Activated naive CD4-positive, alpha-beta T cell treated with anti-CD3 and anti-CD28 coated beads, Interleukin-2, amount 10 ng/mL, durations not matched to agents 7 days and 5 days (primary cell): ENCODE data around the gene NUDT5.

ENCODE experiments used
- CTCF ChIA-PET: fragments of 350-600 bp; sonication (Branson Sonifier 250); formaldehyde crosslinking; loops from one replicate; lab custom pipeline; 2021; ENCODE audit warnings: antibody characterized with exemption; lab: Charles Lee
- DNase-seq: peaks from one replicate; pipeline ENCODE4 v3.0.0-alpha.2; 2020
- H3K27ac Mint-ChIP-seq: one replicate; pipeline ENCODE4 v1.8.0; 2021; ENCODE audit warnings: mild to moderate bottlenecking, moderate library complexity, mixed read lengths
- H3K27me3 Mint-ChIP-seq: one replicate; pipeline ENCODE4 v1.8.0; 2021; ENCODE audit warnings: mild to moderate bottlenecking, mixed read lengths
- H3K36me3 Mint-ChIP-seq: one replicate; pipeline ENCODE4 v1.8.0; 2021; ENCODE audit warnings: mixed read lengths
- H3K4me1 Mint-ChIP-seq: one replicate; pipeline ENCODE4 v1.8.0; 2021; ENCODE audit warnings: mixed read lengths
- H3K4me3 Mint-ChIP-seq: one replicate; pipeline ENCODE4 v1.8.0; 2021; ENCODE audit warnings: mild to moderate bottlenecking, moderate library complexity, mixed read lengths
- H3K9me3 Mint-ChIP-seq: one replicate; pipeline ENCODE4 v1.8.0; 2021; ENCODE audit warnings: mixed read lengths

The NUDT5 gene

DNA sequence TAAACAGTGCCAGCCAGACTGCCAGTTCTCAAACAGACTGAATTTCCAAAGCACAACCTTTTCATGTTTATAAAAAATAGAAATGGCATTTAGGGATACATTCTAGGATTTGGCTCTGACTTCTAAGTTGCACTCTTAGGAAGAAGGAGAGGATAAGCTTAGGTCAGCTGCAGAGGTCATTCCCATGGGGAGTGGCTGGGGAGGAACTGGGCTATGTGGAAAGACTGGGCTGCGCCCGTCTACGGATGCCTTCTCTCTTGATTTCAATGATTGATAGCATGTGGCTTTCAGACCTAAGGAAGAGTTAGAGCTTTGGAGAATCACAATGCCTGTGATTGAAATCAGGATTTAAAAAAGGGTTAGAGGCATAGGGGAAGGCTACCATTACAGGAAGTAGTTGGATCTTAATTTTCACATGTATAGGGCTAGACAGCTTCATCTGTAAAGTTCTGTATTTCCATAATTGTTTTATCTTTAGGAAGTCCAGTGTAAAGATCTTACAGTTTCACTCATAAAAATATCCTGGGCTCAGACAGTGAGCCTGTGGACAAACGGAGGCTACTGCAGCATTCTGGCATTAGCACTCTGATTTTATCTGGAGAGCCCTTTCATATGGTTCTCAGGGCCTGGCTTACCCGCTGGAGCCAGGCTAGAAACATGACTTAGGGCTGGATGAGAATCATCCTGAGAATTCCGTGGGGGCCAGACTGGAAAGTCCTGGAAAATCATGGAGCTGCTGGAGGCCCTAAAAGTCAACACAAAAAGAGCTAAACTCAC, 29.5 kb downstream of the NUDT5 start:
- Mint-ChIP-seq H3K27me3 (no peaks in the 10 kb centered on the region), H3K4me3 (no peak overlapping the region), H3K4me1 (no peaks in the 10 kb centered on the region), H3K27ac (no peak overlapping the region), H3K36me3 (peaks cover 43% of the 10 kb centered on the region), H3K9me3 (no peaks in the 10 kb centered on the region)
- CTCF ChIA-PET = interaction anchor here (0.9 to 1.0 kb wide), 2 partner anchors 10 to 14 kb away, joined by 4 read pairs; no protein-coding TSS in a partner anchor
- DNase-seq = no peak

DNA sequence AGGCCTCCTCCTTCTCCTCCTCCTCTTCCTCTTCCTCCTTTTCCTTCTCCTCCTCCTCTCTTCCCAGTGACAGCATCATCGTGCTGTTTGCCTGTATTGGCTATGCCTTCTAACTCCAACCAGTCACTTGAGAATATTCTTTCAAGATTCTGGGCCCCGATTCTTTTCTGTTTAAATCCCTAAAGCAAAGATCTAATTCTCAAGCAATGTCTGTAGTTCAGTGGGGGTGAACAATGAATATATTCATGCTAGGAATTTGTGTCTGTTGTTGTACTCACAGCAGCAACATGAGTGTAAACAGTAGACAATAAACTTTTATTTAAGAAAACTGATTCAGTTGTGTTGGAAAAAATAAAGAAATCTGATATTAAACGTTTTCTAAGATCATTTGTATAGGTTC, 30.7 kb downstream of the NUDT5 start:
- Mint-ChIP-seq H3K9me3 (no peaks in the 10 kb centered on the region), H3K27me3 (no peaks in the 10 kb centered on the region), H3K27ac (no peak overlapping the region), H3K4me3 (no peak overlapping the region), H3K36me3 (peaks cover 40% of the 10 kb centered on the region), H3K4me1 (no peaks in the 10 kb centered on the region)
- CTCF ChIA-PET = no interaction called here
- no peak for DNase-seq

DNA sequence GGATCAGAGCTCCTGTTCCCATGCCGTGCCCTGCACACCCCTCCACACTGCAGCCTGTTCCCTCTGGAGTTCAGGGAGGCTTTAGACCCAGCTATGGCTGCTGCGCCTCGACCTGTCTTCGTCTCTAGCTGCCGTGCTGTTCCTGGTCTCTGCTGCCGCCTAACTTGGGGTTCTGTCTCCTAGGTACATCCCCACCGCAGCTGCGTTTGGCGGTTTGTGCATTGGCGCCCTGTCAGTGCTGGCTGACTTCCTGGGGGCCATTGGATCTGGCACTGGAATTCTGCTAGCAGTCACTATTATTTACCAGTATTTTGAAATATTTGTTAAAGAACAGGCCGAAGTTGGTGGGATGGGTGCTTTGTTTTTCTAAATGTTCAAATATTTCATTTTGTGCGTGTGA, 31.6 kb downstream of the NUDT5 start:
- Mint-ChIP-seq H3K36me3 (peaks cover 35% of the 10 kb centered on the region), H3K27me3 (no peaks in the 10 kb centered on the region), H3K4me1 (no peaks in the 10 kb centered on the region), H3K9me3 (no peaks in the 10 kb centered on the region), H3K27ac (peak overlapping the region; percentile 45), H3K4me3 (no peak overlapping the region)
- DNase-seq = no peak
- CTCF ChIA-PET = no interaction called here

DNA sequence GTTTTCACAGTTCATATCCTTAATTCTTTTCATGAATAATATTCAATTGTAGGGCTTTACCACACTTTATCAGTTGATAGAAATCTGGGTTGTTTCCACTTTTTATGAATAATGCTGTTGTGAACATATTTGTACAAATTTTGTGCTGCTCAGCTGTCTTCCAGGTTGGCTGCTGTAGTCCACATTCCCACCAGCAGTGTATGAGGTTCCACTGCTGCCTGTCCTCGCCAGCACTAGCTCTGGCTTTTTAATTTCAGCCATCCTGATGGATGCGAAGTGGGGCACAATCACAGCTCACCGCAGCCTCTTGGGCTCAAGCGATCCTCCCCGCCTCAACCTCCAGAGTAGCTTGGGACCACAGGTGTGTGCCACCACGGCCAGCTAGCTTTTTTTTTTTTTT, 32.8 kb downstream of the NUDT5 start:
- no peak for DNase-seq
- H3K4me3 Mint-ChIP-seq = no peak overlapping the region

DNA sequence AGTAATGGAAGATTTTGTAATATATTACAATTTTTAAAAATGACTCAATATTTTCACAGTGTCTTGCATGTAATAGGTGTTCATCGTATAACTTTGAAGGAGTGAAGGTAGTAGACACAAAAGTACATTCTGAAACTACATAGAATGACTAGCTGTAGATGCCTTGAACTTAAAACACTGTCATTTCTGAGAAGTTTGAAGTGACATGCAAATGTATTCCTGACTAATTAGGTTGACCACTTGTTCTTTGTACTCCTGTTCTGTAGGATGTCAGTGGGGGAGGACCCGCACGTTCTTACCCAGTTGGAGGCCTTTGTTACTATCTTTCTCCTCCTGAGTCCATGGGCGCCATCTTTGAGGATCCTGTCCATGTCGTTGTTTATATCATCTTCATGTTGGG, 35.0 kb downstream of the NUDT5 start:
- H3K4me1 Mint-ChIP-seq = no peaks in the 10 kb centered on the region
- CTCF ChIA-PET = no interaction called here
- no peak overlapping the region for H3K27ac Mint-ChIP-seq
- H3K4me3 Mint-ChIP-seq = no peak overlapping the region
- H3K27me3 Mint-ChIP-seq = no peaks in the 10 kb centered on the region
- H3K36me3 Mint-ChIP-seq = peaks cover 27% of the 10 kb centered on the region
- DNase-seq = no peak
- H3K9me3 Mint-ChIP-seq = no peaks in the 10 kb centered on the region

More for the DNA sequence above, 32.8 kb downstream of the NUDT5 start:
- H3K9me3 Mint-ChIP-seq = no peaks in the 10 kb centered on the region
- no peaks in the 10 kb centered on the region for H3K4me1 Mint-ChIP-seq
- H3K27me3 Mint-ChIP-seq = no peaks in the 10 kb centered on the region
- peaks cover 32% of the 10 kb centered on the region for H3K36me3 Mint-ChIP-seq
- CTCF ChIA-PET = interaction anchor here (1.1 kb wide), 1 partner anchor 176 kb away, joined by 4 read pairs; no protein-coding TSS in a partner anchor
- H3K27ac Mint-ChIP-seq = no peak overlapping the region

DNA sequence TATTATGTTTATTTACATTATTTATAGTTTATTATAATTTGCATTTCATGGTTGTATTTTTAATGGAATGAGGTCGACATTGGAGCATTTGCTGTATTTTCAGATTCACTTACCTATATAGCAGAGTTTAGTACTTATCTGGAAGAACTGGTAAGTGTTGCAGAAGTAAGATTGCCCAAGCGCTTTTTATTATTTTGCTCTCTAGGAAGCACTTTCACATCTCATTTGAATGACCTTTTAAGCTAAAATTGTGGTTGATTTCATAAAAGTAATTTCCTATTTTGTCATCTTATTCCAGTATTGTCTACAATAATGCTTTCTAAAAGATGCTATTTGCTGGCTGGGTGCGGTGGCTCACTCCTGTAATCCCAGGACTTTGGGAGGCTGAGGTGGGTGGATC, 37.6 kb downstream of the NUDT5 start:
- H3K4me3 Mint-ChIP-seq = no peak overlapping the region
- H3K27me3 Mint-ChIP-seq = no peaks in the 10 kb centered on the region
- H3K4me1 Mint-ChIP-seq = no peaks in the 10 kb centered on the region
- CTCF ChIA-PET = no interaction called here
- peaks cover 22% of the 10 kb centered on the region for H3K36me3 Mint-ChIP-seq
- H3K9me3 Mint-ChIP-seq = no peaks in the 10 kb centered on the region
- no peak for DNase-seq
- no peak overlapping the region for H3K27ac Mint-ChIP-seq

DNA sequence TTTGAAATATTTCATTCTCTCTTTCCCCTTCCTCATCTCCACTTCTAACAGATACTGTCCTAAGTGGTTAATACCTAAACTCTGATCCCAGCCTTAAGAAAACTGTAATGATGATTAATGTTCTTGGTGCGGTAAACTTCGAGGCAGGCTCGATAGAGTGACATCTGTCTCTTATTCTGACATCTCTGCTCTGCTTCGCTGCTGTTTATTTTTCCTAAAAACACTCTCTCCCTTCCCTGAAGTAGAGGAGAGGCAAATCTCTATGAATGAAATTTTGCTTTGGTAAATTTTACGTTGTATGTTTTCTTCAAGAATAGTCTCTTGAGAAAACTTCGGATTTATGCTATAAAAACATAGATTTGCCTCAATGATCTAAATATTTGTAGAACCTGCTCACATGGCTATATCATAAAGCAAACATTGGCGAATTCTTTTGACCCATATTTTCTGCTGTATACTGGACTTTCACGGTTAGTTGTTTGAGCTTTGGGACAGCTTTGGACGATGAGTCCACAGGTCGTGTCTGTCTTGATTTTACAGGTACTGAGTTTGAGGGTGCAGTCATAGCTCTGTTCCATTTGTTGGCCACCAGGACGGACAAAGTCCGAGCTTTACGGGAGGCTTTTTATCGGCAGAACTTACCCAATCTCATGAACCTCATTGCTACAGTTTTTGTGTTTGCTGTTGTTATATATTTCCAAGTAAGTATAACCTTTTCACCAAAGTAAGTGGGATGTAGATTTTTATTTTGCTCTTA, 39.1 kb downstream of the NUDT5 start:
- Mint-ChIP-seq H3K9me3 (no peaks in the 10 kb centered on the region), H3K36me3 (peaks cover 22% of the 10 kb centered on the region), H3K4me3 (no peak overlapping the region), H3K27ac (no peak overlapping the region), H3K27me3 (no peaks in the 10 kb centered on the region), H3K4me1 (no peaks in the 10 kb centered on the region)
- CTCF ChIA-PET = no interaction called here
- DNase-seq = no peak

DNA sequence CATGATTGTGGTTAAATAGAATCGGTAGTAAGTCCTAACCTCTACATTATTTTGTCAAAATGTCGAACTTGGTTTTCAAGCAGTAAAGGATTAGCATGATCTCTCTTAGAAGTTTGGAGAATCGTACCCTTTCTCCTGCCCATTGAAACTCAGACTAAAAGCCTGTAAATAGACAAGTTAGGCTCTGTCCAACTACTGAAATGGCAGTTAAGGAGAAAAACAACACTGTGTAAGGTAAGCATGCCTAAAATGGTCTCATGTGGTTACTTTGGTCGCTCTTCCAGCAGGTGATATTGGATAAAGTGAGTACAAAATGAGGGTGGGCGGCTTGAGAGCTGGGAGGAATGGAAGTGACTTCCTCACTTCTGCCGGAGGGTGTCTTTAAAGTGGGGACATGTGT, 41.2 kb downstream of the NUDT5 start:
- H3K9me3 Mint-ChIP-seq = no peaks in the 10 kb centered on the region
- DNase-seq = no peak
- peaks cover 22% of the 10 kb centered on the region for H3K36me3 Mint-ChIP-seq
- CTCF ChIA-PET = no interaction called here
- no peaks in the 10 kb centered on the region for H3K27me3 Mint-ChIP-seq
- no peaks in the 10 kb centered on the region for H3K4me1 Mint-ChIP-seq
- no peak overlapping the region for H3K27ac Mint-ChIP-seq
- H3K4me3 Mint-ChIP-seq = no peak overlapping the region

DNA sequence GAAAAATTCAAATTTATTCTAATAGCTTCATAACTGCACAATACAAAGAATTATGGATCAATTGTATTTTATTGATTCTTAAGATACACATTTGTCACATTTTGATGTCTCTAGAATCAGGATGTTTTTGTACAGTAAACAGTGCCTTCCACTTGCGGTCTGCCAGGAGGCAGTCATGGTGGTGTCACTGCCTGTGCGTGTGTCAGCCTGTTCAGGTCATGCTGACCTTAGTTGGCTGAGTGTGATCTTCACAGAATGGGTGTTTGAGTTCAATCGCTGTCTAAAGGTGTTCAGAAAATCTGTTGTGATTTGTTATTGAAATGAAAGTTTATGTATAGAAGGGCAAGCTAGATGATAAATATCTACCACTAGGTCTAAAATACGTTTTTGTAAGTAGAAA, 45.5 kb downstream of the NUDT5 start:
- H3K36me3 Mint-ChIP-seq = peaks cover 24% of the 10 kb centered on the region
- DNase-seq = no peak
- no peaks in the 10 kb centered on the region for H3K27me3 Mint-ChIP-seq
- CTCF ChIA-PET = no interaction called here
- H3K9me3 Mint-ChIP-seq = no peaks in the 10 kb centered on the region
- H3K4me3 Mint-ChIP-seq = no peak overlapping the region
- H3K27ac Mint-ChIP-seq = no peak overlapping the region
- no peaks in the 10 kb centered on the region for H3K4me1 Mint-ChIP-seq

DNA sequence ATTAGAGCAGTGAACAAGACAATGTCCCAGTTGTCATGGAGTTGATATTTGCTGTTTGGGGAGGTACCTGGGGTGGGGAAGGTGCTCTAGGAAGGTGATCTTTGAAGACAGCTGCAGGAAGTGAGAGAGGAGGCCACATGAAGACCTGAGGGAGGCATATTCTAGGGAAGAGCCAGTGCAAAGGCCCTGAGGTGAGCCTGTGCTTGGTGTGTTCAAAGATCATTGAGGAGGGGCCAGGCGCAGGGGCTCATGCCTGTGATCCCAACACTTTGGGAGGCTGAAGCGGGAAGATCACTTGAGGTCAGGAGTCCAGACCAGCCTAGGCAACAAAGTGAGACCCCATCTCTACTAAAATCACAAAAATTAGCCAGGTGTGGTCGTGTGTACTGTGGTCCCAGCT, 51.2 kb downstream of the NUDT5 start:
- CTCF ChIA-PET = no interaction called here
- no peak for DNase-seq
- no peak overlapping the region for H3K4me3 Mint-ChIP-seq
- no peak overlapping the region for H3K27ac Mint-ChIP-seq
- H3K9me3 Mint-ChIP-seq = no peaks in the 10 kb centered on the region
- no peaks in the 10 kb centered on the region for H3K27me3 Mint-ChIP-seq
- peaks cover 34% of the 10 kb centered on the region for H3K36me3 Mint-ChIP-seq
- no peaks in the 10 kb centered on the region for H3K4me1 Mint-ChIP-seq

DNA sequence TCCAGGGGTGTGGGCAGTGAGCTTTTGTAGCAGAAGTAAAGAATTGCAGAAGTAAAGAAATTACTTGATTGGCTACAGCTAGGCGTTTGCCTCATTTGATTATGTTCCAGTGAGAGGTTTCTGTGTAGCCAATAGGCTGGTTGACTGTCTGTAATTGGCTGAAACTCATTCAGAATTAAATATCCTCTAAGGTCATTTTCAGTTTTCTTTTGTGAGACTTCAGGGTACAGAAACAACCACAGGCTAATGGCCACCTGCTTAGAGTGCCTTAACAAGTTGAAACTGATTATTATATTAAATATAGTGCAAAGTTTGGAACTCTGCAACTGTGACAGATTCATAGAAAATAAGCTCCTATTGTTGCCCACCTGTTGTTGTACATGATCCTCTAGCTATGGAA, 55.7 kb downstream of the NUDT5 start:
- Mint-ChIP-seq H3K4me1 (no peaks in the 10 kb centered on the region), H3K9me3 (no peaks in the 10 kb centered on the region), H3K27me3 (no peaks in the 10 kb centered on the region), H3K27ac (no peak overlapping the region), H3K4me3 (no peak overlapping the region), H3K36me3 (peaks cover 35% of the 10 kb centered on the region)
- DNase-seq = no peak
- CTCF ChIA-PET = no interaction called here

DNA sequence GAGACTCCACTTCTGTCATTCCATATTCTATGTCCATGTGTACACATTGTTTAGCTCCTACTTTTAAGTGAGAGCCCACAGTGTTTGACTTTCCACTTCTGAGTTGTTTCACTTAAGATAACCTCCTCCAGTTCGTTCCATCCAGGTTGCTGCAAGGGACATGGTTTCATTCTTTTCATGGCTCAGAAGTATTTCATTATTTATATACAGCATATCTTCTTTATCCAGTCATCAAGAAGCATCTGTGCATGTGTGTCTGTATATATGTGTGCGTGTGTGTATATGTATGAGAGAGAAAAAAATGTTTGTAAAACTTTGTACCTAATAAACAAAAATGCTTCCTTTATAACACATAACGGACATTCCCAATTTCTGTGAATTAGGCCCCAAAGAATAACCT, 60.1 kb downstream of the NUDT5 start:
- DNase-seq = no peak
- Mint-ChIP-seq H3K36me3 (peaks cover 22% of the 10 kb centered on the region), H3K9me3 (no peaks in the 10 kb centered on the region), H3K4me1 (peaks cover 8% of the 10 kb centered on the region), H3K4me3 (no peak overlapping the region), H3K27ac (no peak overlapping the region), H3K27me3 (no peaks in the 10 kb centered on the region)
- CTCF ChIA-PET = no interaction called here

DNA sequence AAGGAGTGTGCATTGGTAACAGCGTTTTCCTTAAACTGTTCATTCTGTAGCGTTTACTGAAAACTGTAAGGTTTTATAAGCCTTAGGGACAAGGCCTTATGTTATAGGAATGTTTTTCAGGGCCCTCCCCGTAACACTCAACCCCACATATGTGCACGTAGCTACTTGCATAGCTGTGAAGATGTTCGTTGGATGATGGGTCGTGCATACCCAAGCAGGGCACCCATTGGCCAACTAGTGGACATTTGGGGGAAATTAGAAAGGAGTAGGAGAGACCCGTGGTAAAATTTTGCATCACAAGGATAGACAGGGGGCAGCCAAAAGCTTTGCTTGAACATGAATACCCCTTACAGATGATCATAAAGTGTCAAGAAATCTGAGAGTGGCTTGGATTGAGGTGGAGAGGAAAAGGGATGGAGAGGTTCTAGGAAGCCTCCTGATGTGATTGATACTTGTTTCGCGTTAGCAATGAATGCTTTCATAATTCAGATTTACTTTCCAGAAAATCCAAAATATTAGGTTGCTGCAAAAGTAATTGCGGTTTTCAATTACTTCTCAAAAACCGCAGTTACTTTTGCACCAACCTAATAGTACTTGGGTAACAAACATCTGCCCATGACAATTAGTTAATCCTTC, 65.3 kb downstream of the NUDT5 start:
- Mint-ChIP-seq H3K36me3 (peaks cover 10% of the 10 kb centered on the region), H3K27me3 (no peaks in the 10 kb centered on the region), H3K9me3 (no peaks in the 10 kb centered on the region), H3K4me3 (peak overlapping the region; percentile 89), H3K4me1 (peaks cover 23% of the 10 kb centered on the region), H3K27ac (peak overlapping the region; percentile 81)
- CTCF ChIA-PET = interaction anchor here (0.9 kb wide), 1 partner anchor 61 kb away, joined by 3 read pairs; no protein-coding TSS in a partner anchor
- DNase-seq = peak; percentile 47

DNA sequence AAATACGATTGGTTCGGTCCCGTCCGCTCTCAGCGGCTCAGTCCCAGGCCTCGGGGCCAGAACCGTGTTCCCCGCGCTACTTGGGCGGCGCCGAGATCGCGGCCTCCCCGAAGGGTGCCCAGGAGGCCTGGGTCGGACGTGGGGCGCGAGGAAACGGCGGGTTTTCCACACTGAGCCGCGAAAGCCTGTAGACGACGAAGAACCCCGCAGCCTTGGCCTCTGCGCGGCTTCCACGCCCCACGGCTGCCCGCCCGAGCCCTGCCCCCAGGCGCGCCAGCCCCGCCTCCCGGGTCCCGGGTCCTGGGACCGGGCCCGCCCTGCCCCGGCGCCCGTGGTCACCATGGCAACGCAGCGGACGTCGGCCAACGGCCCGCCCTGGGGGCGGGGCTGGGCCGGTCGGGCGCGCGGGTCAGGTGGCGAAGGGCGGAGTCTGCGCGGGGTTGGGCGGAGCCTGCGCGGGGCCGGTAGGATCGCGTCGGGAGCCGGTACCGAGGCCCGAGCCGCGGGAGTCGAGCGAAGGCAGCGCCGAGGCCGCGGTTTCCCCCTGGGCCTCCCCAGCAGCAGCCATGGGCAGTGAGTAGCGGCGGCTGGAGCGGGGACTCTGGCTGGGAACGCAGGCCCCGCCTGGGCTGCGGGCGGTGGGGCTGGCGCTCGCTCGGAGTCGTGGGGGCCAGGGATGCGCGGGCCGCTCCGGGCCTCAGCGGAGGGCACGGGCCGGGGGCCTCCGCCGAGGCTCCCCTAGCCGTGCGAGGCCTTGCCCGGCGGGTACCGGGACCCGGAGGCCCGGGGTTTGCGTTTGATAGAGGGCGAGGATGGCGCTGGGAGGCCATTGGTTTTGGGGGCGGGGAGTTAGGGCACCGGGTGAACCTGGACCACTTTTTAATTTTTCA, 66.2 kb downstream of the NUDT5 start, which contains the start of gene SEC61A2:
TSS of gene SEC61A2 (plus strand) at position 456 of the 890 bp plus-strand sequence. CDS start at position 567, 111 bp downstream.
- peaks cover 27% of the 10 kb centered on the region for H3K4me1 Mint-ChIP-seq
- H3K36me3 Mint-ChIP-seq = peaks cover 10% of the 10 kb centered on the region
- H3K4me3 Mint-ChIP-seq = peak within 1 kb of the TSS; percentile 89
- DNase-seq = peak; percentile 98
- peak within 1 kb of the TSS; percentile 91 for H3K27ac Mint-ChIP-seq
- no peaks in the 10 kb centered on the region for H3K27me3 Mint-ChIP-seq
- no peaks in the 10 kb centered on the region for H3K9me3 Mint-ChIP-seq
- CTCF ChIA-PET = interaction anchor here (0.9 kb wide), 1 partner anchor 62 kb away, joined by 3 read pairs; no protein-coding TSS in a partner anchor
